ENCODE results near the gene P2RY2. TPM values are rescaled to one million over a fixed set of nuclear protein-coding genes. Genes with fewer than 3 reads are reported as not detected.

P2RY2 gene
- total RNA-seq = not detected

DNA sequence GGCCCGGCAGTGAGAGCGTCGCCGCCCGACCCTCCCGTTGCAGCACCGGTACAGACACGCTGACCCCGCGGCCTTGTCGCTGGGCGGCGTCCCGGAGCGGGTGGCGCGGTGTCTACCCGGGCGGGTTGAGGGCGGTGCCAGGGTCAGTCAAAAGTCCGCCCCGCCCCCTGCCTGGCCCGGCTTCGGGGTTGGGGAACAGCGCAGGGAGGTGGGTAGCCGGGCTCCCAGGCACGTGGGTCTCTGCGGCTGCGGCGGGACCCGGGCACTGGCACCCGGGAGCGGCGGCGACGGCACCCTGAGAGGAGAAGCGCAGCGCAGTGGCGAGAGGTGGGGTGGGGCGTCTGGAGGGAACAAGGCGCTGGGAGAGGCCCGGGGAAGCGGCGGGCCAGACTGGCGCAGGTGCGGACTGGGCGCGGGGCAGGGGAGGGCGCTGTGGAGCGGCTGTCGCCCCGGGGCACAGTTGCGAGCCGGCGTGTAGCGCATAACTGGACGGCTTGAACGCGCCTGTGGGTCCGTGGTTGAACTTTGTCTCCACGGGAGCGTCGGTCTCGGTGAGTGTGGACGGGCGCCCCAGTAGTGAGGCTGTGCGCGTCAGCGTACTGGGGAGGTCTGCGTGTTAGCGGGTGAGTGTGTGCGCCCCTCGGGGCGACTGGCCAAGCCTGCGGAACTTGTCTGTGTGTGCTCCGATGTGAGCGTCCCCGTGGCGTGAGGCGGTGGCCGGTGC is at the start of gene P2RY2:
Gene P2RY2 (plus strand): TSS at position 176 of the 724 bp plus-strand sequence. CDS start 15,879 bp downstream, outside the sequence.
- POLR2A ChIA-PET = no interaction called here
- H3K27me3 Mint-ChIP-seq = peaks cover 20% of the 10 kb centered on the region
- peak; percentile 55 for DNase-seq
- H3K36me3 Mint-ChIP-seq = no peaks in the 10 kb centered on the region
- H3K4me3 Mint-ChIP-seq = peak within 1 kb of the TSS; percentile 38
- intact Hi-C loops (cut with micrococcal nuclease) = no loop called here
- H3K27ac Mint-ChIP-seq = no peak within 1 kb of the TSS
- CTCF ChIA-PET = interaction anchor here (1.0 to 1.3 kb wide), 2 partner anchors 19 to 71 kb away, joined by 3 read pairs; no protein-coding TSS in a partner anchor
- H3K4me1 Mint-ChIP-seq (ENCODE audit: low read depth) = peaks cover 7% of the 10 kb centered on the region
- no peaks in the 10 kb centered on the region for H3K9me3 Mint-ChIP-seq

DNA sequence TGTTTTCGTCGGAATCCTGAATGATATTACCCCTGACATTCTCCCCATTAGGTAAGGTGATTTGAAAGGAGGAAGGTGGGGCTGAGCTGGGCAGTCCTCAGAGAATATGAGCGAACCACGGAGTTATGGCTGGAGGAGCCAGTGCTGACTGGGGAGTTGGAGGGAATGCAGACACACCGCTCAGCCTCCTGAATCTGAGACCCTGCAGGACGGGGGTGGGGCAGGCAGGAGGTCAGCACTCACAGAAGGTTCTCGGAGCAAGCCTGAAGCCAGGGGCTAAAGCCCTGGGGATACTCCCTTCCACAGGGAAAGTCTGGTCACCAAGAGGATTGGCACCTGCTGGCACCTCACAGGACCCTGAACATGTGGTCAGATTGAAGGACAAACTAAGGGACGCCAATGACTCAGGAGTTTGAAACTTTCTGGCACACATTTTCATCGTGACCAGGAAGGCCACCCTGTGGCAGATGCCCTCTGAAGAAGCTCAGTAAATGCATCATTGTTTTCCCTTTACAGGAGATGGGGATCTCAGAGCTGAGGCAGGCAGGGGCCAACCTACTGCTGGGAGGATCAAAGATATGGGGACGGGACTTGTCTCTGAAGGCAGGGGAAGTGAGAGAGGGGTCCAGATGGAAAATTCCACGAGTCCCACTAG is 49.0 kb upstream of the P2RY2 start:
- ChIA-PET POLR2A (no interaction called here), CTCF (interaction anchor here (0.7 to 2.0 kb wide), 2 partner anchors 9 to 126 kb away, joined by 4 to 6 read pairs; no protein-coding TSS in a partner anchor)
- Mint-ChIP-seq H3K4me3 (no peak overlapping the region), H3K4me1 (ENCODE audit: low read depth) (no peaks in the 10 kb centered on the region), H3K9me3 (no peaks in the 10 kb centered on the region), H3K27ac (no peak overlapping the region), H3K36me3 (no peaks in the 10 kb centered on the region), H3K27me3 (peaks cover 1% of the 10 kb centered on the region)
- intact Hi-C loops (cut with micrococcal nuclease) = no loop called here
- DNase-seq = no peak

- ChIA-PET POLR2A (no interaction called here), CTCF (interaction anchor here (2.0 kb wide), 1 partner anchor 7 kb away, joined by 6 read pairs; no protein-coding TSS in a partner anchor)
- intact Hi-C loops (cut with micrococcal nuclease) = no loop called here
- no peak for DNase-seq
- Mint-ChIP-seq H3K4me3 (no peak overlapping the region), H3K27me3 (peaks cover 1% of the 10 kb centered on the region), H3K9me3 (no peaks in the 10 kb centered on the region), H3K36me3 (no peaks in the 10 kb centered on the region), H3K27ac (no peak overlapping the region), H3K4me1 (ENCODE audit: low read depth) (no peaks in the 10 kb centered on the region)
These were observed 47.9 kb upstream of the P2RY2 start for GRCh38 chr11:73170140-73170539.

DNA sequence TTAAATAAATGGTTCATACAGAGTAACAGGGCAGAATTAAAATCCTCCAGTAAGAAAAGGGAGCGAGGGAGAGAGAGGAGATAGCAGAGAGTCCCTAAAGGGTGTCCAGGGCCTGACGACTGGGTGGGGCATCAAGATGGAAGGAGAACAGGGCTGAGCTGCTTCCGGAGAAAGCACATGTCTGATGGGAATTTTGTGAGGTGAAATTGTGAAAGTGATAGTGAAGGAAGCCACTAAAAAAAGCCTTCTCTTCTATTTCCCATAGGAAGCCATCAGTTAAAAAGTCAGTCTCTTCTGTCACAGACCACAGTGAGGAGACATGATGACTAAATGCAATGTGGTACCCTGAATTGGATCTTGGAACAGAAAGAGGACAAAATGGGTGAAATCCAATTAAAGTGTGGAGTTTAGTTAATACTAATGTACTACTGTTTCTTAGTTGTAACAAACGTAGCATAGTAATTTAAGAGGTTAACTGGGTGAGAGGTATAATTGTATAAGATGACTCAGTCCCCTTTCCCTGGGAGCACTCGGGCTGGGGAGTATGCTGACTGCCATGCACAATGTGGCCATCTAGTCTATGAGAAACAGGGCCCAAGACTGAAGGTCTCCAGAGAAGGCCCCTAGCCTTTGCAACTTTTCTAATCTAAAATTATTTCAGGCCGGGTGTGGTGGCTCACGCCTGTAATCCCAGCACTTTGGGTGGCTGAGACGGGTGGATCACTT is 46.5 kb upstream of the P2RY2 start:
- Mint-ChIP-seq H3K36me3 (no peaks in the 10 kb centered on the region), H3K27ac (no peak overlapping the region), H3K4me1 (ENCODE audit: low read depth) (no peaks in the 10 kb centered on the region), H3K9me3 (no peaks in the 10 kb centered on the region), H3K27me3 (peaks cover 1% of the 10 kb centered on the region), H3K4me3 (no peak overlapping the region)
- POLR2A ChIA-PET = no interaction called here
- no peak for DNase-seq
- CTCF ChIA-PET = no interaction called here
- intact Hi-C loops (cut with micrococcal nuclease) = no loop called here

DNA sequence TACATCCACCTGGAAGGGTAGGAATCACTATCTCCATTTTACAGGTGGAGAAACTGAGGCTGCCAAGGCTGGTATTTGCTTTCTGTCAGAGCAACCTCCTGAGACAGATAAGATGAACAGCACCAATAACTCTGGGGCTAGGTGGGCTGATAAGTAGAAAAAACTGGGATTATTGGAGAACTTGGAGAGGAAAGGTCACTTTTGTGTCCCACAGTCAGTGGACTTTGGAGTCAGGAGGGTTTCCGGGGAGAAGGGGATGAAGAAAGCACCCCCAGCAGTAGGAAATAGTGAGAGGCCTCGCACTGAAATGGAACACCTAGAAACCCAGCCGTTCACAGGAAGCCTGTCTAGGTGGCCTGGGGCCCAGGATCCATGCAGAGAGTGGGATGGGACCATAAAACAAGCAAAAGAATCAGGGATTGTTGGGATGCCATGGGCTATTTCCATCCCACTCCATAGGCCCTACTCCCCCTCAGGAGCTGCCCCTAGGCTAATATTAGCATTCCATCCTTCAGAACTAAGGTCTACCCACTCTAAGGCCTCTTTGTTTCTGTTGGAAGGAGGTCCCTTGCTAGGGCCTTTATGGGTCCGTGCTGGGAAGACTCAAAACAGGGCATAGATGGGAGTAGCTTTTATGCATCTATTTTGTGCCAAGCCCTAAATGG is 45.0 kb upstream of the P2RY2 start:
- H3K4me3 Mint-ChIP-seq = no peak overlapping the region
- H3K27me3 Mint-ChIP-seq = no peaks in the 10 kb centered on the region
- no peak for DNase-seq
- ChIA-PET CTCF (no interaction called here), POLR2A (no interaction called here)
- H3K27ac Mint-ChIP-seq = no peak overlapping the region
- H3K9me3 Mint-ChIP-seq = no peaks in the 10 kb centered on the region
- no peaks in the 10 kb centered on the region for H3K36me3 Mint-ChIP-seq
- no peaks in the 10 kb centered on the region for H3K4me1 Mint-ChIP-seq (ENCODE audit: low read depth)
- intact Hi-C loops (cut with micrococcal nuclease) = no loop called here

GRCh38 chr11:73173755-73174494 is 44.2 kb upstream of the P2RY2 start:
- CTCF ChIA-PET = no interaction called here
- Mint-ChIP-seq H3K4me3 (no peak overlapping the region), H3K27ac (no peak overlapping the region), H3K27me3 (no peaks in the 10 kb centered on the region), H3K9me3 (no peaks in the 10 kb centered on the region), H3K4me1 (ENCODE audit: low read depth) (no peaks in the 10 kb centered on the region), H3K36me3 (no peaks in the 10 kb centered on the region)
- intact Hi-C loops (cut with micrococcal nuclease) = no loop called here
- no peak for DNase-seq
- POLR2A ChIA-PET = no interaction called here

GRCh38 chr11:73174495-73174791 is 43.6 kb upstream of the P2RY2 start:
- CTCF ChIA-PET = no interaction called here

GRCh38 chr11:73175551-73176144 is 42.4 kb upstream of the P2RY2 start:
- intact Hi-C loops (cut with micrococcal nuclease) = no loop called here
- no peaks in the 10 kb centered on the region for H3K9me3 Mint-ChIP-seq
- POLR2A ChIA-PET = interaction anchor here (0.7 kb wide), 1 partner anchor 33 kb away, joined by 3 read pairs; no protein-coding TSS in a partner anchor

More at GRCh38 chr11:73174495-73174791, 43.6 kb upstream of the P2RY2 start:
- H3K36me3 Mint-ChIP-seq = no peaks in the 10 kb centered on the region
- no peak for DNase-seq
- intact Hi-C loops (cut with micrococcal nuclease) = no loop called here
- POLR2A ChIA-PET = no interaction called here
- no peaks in the 10 kb centered on the region for H3K4me1 Mint-ChIP-seq (ENCODE audit: low read depth)
- H3K27me3 Mint-ChIP-seq = no peaks in the 10 kb centered on the region
- no peak overlapping the region for H3K4me3 Mint-ChIP-seq
- H3K27ac Mint-ChIP-seq = no peak overlapping the region
- no peaks in the 10 kb centered on the region for H3K9me3 Mint-ChIP-seq

DNA sequence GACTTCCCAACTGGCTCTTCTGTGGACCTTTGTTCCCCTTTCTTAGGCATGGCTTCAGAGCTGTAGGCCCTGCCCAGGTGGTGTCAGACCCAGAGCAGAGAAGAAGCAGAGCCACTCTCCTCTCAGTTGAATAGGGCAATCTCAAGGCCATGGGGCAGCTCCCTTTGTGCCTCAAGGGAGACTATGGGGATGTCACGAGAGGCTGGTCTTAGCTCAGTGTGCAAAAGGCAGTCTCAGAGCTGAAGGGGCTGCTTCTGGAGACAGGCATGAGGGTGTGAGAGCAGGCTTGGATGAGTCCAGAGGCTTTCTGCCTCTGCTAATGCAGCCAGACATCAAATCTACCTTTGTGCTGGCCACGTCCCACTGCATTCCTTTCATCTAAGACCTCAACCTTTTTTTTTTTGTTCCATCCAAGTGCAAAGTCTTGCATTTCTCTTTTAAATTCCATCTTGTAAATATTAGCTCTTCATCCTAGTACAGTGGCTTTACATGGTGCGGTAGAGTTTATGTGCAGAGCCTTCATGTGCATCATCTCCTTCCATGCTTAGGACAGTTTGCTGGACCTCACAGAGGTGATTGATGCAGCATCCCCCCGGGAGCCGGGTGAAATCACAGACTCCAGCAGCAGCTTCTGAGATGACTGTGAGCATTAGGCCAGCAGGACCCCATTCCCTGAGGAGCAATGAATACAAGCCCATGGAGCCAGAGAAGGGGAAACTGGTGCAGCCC is 41.8 kb upstream of the P2RY2 start:
- Mint-ChIP-seq H3K9me3 (no peaks in the 10 kb centered on the region), H3K27me3 (peaks cover 2% of the 10 kb centered on the region), H3K4me3 (no peak overlapping the region), H3K36me3 (no peaks in the 10 kb centered on the region), H3K27ac (peak overlapping the region; percentile 56), H3K4me1 (ENCODE audit: low read depth) (no peaks in the 10 kb centered on the region)
- POLR2A ChIA-PET = interaction anchor here (0.5 to 0.7 kb wide), 2 partner anchors 34 to 85 kb away, joined by 3 read pairs; no protein-coding TSS in a partner anchor
- intact Hi-C loops (cut with micrococcal nuclease) = no loop called here
- CTCF ChIA-PET = interaction anchor here (0.6 to 8.0 kb wide), 15 partner anchors 11 to 492 kb away, joined by 3 to 138 read pairs (median 8); partner anchors contain the start of gene FCHSD2
- no peak for DNase-seq

More at GRCh38 chr11:73175551-73176144, 42.4 kb upstream of the P2RY2 start:
- DNase-seq = no peak
- CTCF ChIA-PET = interaction anchor here (0.6 to 8.0 kb wide), 7 partner anchors 12 to 450 kb away, joined by 3 to 138 read pairs (median 11); no protein-coding TSS in a partner anchor
- peaks cover 2% of the 10 kb centered on the region for H3K27me3 Mint-ChIP-seq
- H3K4me3 Mint-ChIP-seq = no peak overlapping the region
- H3K27ac Mint-ChIP-seq = no peak overlapping the region
- no peaks in the 10 kb centered on the region for H3K4me1 Mint-ChIP-seq (ENCODE audit: low read depth)
- H3K36me3 Mint-ChIP-seq = no peaks in the 10 kb centered on the region

DNA sequence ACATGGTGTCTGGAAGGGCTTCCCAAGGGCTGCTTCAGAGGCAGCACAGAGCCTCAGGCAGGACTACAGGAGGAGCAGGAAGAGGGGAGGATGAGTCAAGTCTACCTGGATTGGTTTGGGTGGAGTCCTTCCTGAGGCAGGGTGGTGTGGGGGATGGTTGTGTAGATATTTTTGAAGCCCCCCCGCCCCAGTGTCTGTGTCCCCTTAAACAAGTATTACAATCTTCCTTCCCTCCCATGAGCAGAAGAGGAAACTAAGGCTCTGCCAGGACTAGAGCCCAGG is 41.3 kb upstream of the P2RY2 start:
- intact Hi-C loops (cut with micrococcal nuclease) = no loop called here
- ChIA-PET CTCF (interaction anchor here (0.6 to 8.0 kb wide), 20 partner anchors 10 to 492 kb away, joined by 3 to 138 read pairs (median 9); partner anchors contain the start of gene FCHSD2), POLR2A (no interaction called here)
- Mint-ChIP-seq H3K4me1 (ENCODE audit: low read depth) (no peaks in the 10 kb centered on the region), H3K36me3 (no peaks in the 10 kb centered on the region), H3K27me3 (peaks cover 2% of the 10 kb centered on the region), H3K4me3 (no peak overlapping the region), H3K9me3 (no peaks in the 10 kb centered on the region), H3K27ac (no peak overlapping the region)
- no peak for DNase-seq

GRCh38 chr11:73177380-73177777 is 40.7 kb upstream of the P2RY2 start:
- H3K4me1 Mint-ChIP-seq (ENCODE audit: low read depth) = no peaks in the 10 kb centered on the region
- intact Hi-C loops (cut with micrococcal nuclease) = no loop called here
- H3K36me3 Mint-ChIP-seq = no peaks in the 10 kb centered on the region
- no peaks in the 10 kb centered on the region for H3K9me3 Mint-ChIP-seq
- no peak for DNase-seq
- ChIA-PET CTCF (interaction anchor here (0.5 to 8.0 kb wide), 39 partner anchors 8 to 588 kb away, joined by 3 to 138 read pairs (median 5); partner anchors contain the start of genes FCHSD2 and STARD10), POLR2A (no interaction called here)
- H3K27me3 Mint-ChIP-seq = peaks cover 2% of the 10 kb centered on the region
- no peak overlapping the region for H3K4me3 Mint-ChIP-seq
- H3K27ac Mint-ChIP-seq = no peak overlapping the region
